ENCODE measurements around the gene GNPDA2. TPM values are rescaled to one million over a fixed set of nuclear protein-coding genes. Genes with fewer than 3 reads are reported as not detected.

GNPDA2 gene
- total RNA-seq, 4 donors from 2014 or later: 14.1 to 23.6 (median 18.0) TPM

GRCh38 chr4:44671636-44672035 is 54.7 kb downstream of the GNPDA2 start:
- 85 to 88% methylated on average over 3 of the region's 3 CpGs for WGBS, 2 donors
- no peak for TF ChIP-seq EP300 (IDR thresholded peaks at IDR 0.05)
- TF ChIP-seq POLR2A (IDR thresholded peaks at IDR 0.05): no peak
- no peak for TF ChIP-seq CTCF (IDR thresholded peaks at IDR 0.05)
- DNase-seq (ENCODE audit: low spot score in 2 of 2): no peak
- Histone ChIP-seq H3K4me3 (no peak overlapping the region), H3K9me3 (no peaks in the 10 kb centered on the region), H3K4me1 (no peaks in the 10 kb centered on the region), H3K36me3 (no peaks in the 10 kb centered on the region), H3K27me3 (no peaks in the 10 kb centered on the region), H3K27ac (no peak overlapping the region)

GRCh38 chr4:44670506-44671199 is 55.7 kb downstream of the GNPDA2 start:
- TF ChIP-seq CTCF (IDR thresholded peaks at IDR 0.05): no peak
- TF ChIP-seq POLR2A (IDR thresholded peaks at IDR 0.05): no peak
- no peak for TF ChIP-seq EP300 (IDR thresholded peaks at IDR 0.05)

GRCh38 chr4:44668526-44668925 is 57.8 kb downstream of the GNPDA2 start:
- no peak for DNase-seq (ENCODE audit: low spot score in 2 of 2)
- TF ChIP-seq POLR2A (IDR thresholded peaks at IDR 0.05) (no peak), CTCF (IDR thresholded peaks at IDR 0.05) (no peak), EP300 (IDR thresholded peaks at IDR 0.05) (no peak)
- H3K4me3 ChIP-seq: no peak overlapping the region
- H3K4me1 ChIP-seq: no peaks in the 10 kb centered on the region
- no peaks in the 10 kb centered on the region for H3K36me3 ChIP-seq
- no peaks in the 10 kb centered on the region for H3K27me3 ChIP-seq
- H3K27ac ChIP-seq: no peak overlapping the region
- 63% methylated on average over 2 of the region's 2 CpGs for WGBS, 2 donors
- no peaks in the 10 kb centered on the region for H3K9me3 ChIP-seq

More at GRCh38 chr4:44670506-44671199, 55.7 kb downstream of the GNPDA2 start:
- DNase-seq (ENCODE audit: low spot score in 2 of 2): no peak
- Histone ChIP-seq H3K4me1 (no peaks in the 10 kb centered on the region), H3K27ac (no peak overlapping the region), H3K9me3 (no peaks in the 10 kb centered on the region), H3K36me3 (no peaks in the 10 kb centered on the region), H3K27me3 (no peaks in the 10 kb centered on the region), H3K4me3 (no peak overlapping the region)
- WGBS, 2 donors: 67 to 74% methylated on average over 4 of the region's 4 CpGs

- 84 to 89% methylated on average over 19 to 20 of the region's 20 CpGs for WGBS, 2 donors
- TF ChIP-seq POLR2A (IDR thresholded peaks at IDR 0.05): no peak
- no peak for TF ChIP-seq CTCF (IDR thresholded peaks at IDR 0.05)
- TF ChIP-seq EP300 (IDR thresholded peaks at IDR 0.05): no peak
- Histone ChIP-seq H3K36me3 (no peaks in the 10 kb centered on the region), H3K27me3 (no peaks in the 10 kb centered on the region), H3K9me3 (no peaks in the 10 kb centered on the region), H3K4me3 (no peak overlapping the region), H3K4me1 (no peaks in the 10 kb centered on the region), H3K27ac (no peak overlapping the region)
- no peak for DNase-seq (ENCODE audit: low spot score in 2 of 2)
Measured at GRCh38 chr4:44663539-44664263, 62.7 kb downstream of the GNPDA2 start.

GRCh38 chr4:44662623-44663005 is 63.7 kb downstream of the GNPDA2 start:
- no peak overlapping the region for H3K4me3 ChIP-seq
- no peaks in the 10 kb centered on the region for H3K27me3 ChIP-seq
- H3K9me3 ChIP-seq: no peaks in the 10 kb centered on the region
- H3K4me1 ChIP-seq: no peaks in the 10 kb centered on the region
- 49 to 56% methylated on average over 2 of the region's 2 CpGs for WGBS, 2 donors
- no peak overlapping the region for H3K27ac ChIP-seq
- no peak for TF ChIP-seq POLR2A (IDR thresholded peaks at IDR 0.05)
- no peak for TF ChIP-seq CTCF (IDR thresholded peaks at IDR 0.05)
- TF ChIP-seq EP300 (IDR thresholded peaks at IDR 0.05): no peak
- DNase-seq (ENCODE audit: low spot score in 2 of 2): no peak
- no peaks in the 10 kb centered on the region for H3K36me3 ChIP-seq

Data from tibial nerve (tissue), 4 donors.